WTC11 (cell line): ENCODE measurements around the gene SPP1. TPM values are rescaled to one million over a fixed set of nuclear protein-coding genes. Genes with fewer than 3 reads are reported as not detected.

Source experiments
- ATAC-seq: fragments of 200-7000 bp; cut with Tn5 transposase; 2 replicates; pipeline ENCODE4 v1.10.0; 2021; ENCODE audit warnings: mild to moderate bottlenecking, moderate library complexity
- CTCF ChIA-PET: fragments of 300-600 bp; sonication (Branson Sonifier 250); formaldehyde crosslinking; loops from one replicate; lab custom pipeline; 2021; ENCODE audit warnings: antibody characterized with exemption; lab: Charles Lee
- POLR2A ChIA-PET: fragments of 350-600 bp; sonication (Branson Sonifier 250); formaldehyde crosslinking; loops from one replicate; lab custom pipeline; 2021; ENCODE audit warnings: antibody characterized with exemption; lab: Charles Lee
- DNase-seq: peaks from one replicate; pipeline ENCODE4 v3.0.0; 2021; ENCODE audit warnings: low spot score
- H3K27ac Mint-ChIP-seq: 2 replicates; pipeline ENCODE4 v1.8.0; 2021; ENCODE audit warnings: mixed read lengths
- H3K27me3 Mint-ChIP-seq: 2 replicates; pipeline ENCODE4 v1.8.0; 2021; ENCODE audit warnings: low read depth, mild to moderate bottlenecking, moderate library complexity, mixed read lengths
- H3K36me3 Mint-ChIP-seq: 2 replicates; pipeline ENCODE4 v1.8.0; 2021; ENCODE audit warnings: mixed read lengths
- H3K4me1 Mint-ChIP-seq: 2 replicates; pipeline ENCODE4 v1.8.0; 2022; ENCODE audit warnings: mixed read lengths
- H3K4me3 Mint-ChIP-seq: 2 replicates; pipeline ENCODE4 v1.8.0; 2021; ENCODE audit warnings: mild to moderate bottlenecking, moderate library complexity, mixed read lengths
- H3K9me3 Mint-ChIP-seq: 2 replicates; pipeline ENCODE4 v1.8.0; 2021; ENCODE audit warnings: mixed read lengths
- ATF1 ChIP-seq: sonication (generic); formaldehyde crosslinking; IDR thresholded peaks from 2 replicates; pipeline ENCODE4 v1.8.1; 2023; ENCODE audit warnings: mild to moderate bottlenecking, moderate library complexity, missing genetic modification reagents
- FOXK1 ChIP-seq: sonication (generic); formaldehyde crosslinking; IDR thresholded peaks from 2 replicates; pipeline ENCODE4 v1.8.0; 2022; ENCODE audit warnings: mild to moderate bottlenecking, moderate library complexity, missing genetic modification reagents
- GRHL2 ChIP-seq: fragments of 250-450 bp; sonication (Bioruptor Pico); IDR thresholded peaks from 2 replicates; pipeline ENCODE4 v1.8.0; 2022; ENCODE audit warnings: mild to moderate bottlenecking, moderate library complexity; ENCODE audit not compliant: insufficient replicate concordance, severe bottlenecking
- RELA ChIP-seq: sonication (generic); formaldehyde crosslinking; IDR thresholded peaks from 2 replicates; pipeline ENCODE4 v1.8.1; 2022; ENCODE audit warnings: missing genetic modification reagents, mild to moderate bottlenecking, borderline replicate concordance
- ZNF121 ChIP-seq: sonication (generic); formaldehyde crosslinking; IDR thresholded peaks from 2 replicates; pipeline ENCODE4 v1.8.0; 2023; ENCODE audit warnings: missing genetic modification reagents
- ZNF317 ChIP-seq: sonication (generic); formaldehyde crosslinking; IDR thresholded peaks from 2 replicates; pipeline ENCODE4 v1.8.1; 2023; ENCODE audit warnings: low read depth, mild to moderate bottlenecking, moderate library complexity, missing genetic modification reagents, borderline replicate concordance
- ZNF423 ChIP-seq: fragments of 250-450 bp; sonication (Bioruptor Pico); IDR thresholded peaks from 2 replicates; pipeline ENCODE4 v2.1.2; 2022; ENCODE audit warnings: mild to moderate bottlenecking, moderate library complexity
- total RNA-seq: library from RNA; stranded (reverse); gene quantifications from 3 replicates; pipeline ENCODE4 v1.2.3, GENCODE V29; 2021
- TF ChIP-seq, protein P1 (sequence below): sonication (generic); formaldehyde crosslinking; conservative IDR thresholded peaks from 2 replicates; pipeline ENCODE4 v1.8.1; 2022; ENCODE audit warnings: mild to moderate bottlenecking, missing genetic modification reagents
- TF ChIP-seq, protein P2 (sequence below): fragments of 250-450 bp; sonication (Bioruptor Pico); conservative IDR thresholded peaks from 2 replicates; pipeline ENCODE4 v1.9.0; 2021; ENCODE audit warnings: mild to moderate bottlenecking
- TF ChIP-seq, protein P3 (sequence below): sonication (generic); formaldehyde crosslinking; IDR thresholded peaks from 2 replicates; pipeline ENCODE4 v1.8.1; 2023; ENCODE audit warnings: mild to moderate bottlenecking, missing genetic modification reagents, moderate library complexity
- TF ChIP-seq, protein P4 (sequence below): fragments of 200-600 bp; IDR thresholded peaks from 2 replicates; pipeline ENCODE4 v1.8.0; 2022; ENCODE audit warnings: antibody characterized with exemption
- TF ChIP-seq, protein P5 (sequence below): fragments of 250-450 bp; sonication (Bioruptor Pico); IDR thresholded peaks from 2 replicates; pipeline ENCODE4 v1.9.0; 2021; ENCODE audit warnings: mild to moderate bottlenecking, borderline replicate concordance
- TF ChIP-seq, protein P6 (sequence below): sonication (generic); formaldehyde crosslinking; IDR thresholded peaks from 2 replicates; pipeline ENCODE4 v1.8.0; 2023; ENCODE audit warnings: mild to moderate bottlenecking, missing genetic modification reagents
- TF ChIP-seq, protein P7 (sequence below): sonication (generic); formaldehyde crosslinking; IDR thresholded peaks from 2 replicates; pipeline ENCODE4 v1.8.1; 2022; ENCODE audit warnings: low read depth, missing genetic modification reagents, borderline replicate concordance
- TF ChIP-seq, protein P8 (sequence below): sonication (generic); formaldehyde crosslinking; IDR thresholded peaks from 2 replicates; pipeline ENCODE4 v1.8.1; 2022; ENCODE audit warnings: mild to moderate bottlenecking, moderate library complexity, missing genetic modification reagents

SPP1 gene
- total RNA-seq, 1 experiment from 2014 or later, result 56.6 TPM

DNA sequence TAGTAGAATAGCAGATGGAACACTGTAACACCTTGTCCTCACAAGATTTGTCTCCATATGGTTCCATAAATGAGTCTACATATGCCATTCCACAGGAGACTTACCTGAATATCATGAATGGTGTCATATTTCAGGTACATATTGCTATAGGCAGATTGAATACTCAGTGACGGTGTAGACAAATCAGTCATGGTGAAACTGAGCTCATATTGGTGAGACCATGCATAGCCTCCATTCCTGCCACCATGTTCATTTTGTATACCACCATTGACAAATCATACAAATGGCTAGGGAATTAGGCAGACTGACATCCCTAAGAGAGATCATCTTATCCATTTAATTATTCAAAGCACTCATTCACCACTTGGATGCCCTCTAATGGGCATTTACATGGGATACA, 38.0 kb upstream of the SPP1 start (continued):
- TF ChIP-seq, protein P1, sequence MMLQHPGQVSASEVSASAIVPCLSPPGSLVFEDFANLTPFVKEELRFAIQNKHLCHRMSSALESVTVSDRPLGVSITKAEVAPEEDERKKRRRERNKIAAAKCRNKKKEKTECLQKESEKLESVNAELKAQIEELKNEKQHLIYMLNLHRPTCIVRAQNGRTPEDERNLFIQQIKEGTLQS (CRISPR knock-in tag), result no peak

DNA sequence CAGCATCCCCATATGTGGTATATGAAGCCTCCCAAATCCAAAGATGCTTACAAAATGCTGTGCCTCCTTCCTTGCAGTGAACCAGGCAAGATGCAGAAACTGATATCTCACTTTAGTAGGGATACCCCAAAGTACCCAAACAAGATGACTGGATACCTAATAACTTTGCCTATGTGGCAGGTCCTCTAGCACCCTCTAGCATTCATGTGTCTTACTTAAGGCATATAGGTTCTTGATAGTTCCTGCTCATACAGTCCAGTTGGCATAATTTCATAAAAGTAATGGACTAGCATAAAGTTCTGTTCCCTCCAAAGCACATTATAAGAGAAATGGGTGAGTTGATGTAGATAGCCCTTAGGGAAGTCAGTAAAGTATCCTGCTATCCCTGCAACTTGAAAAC, 36.8 kb upstream of the SPP1 start:
- TF ChIP-seq FOXK1 (CRISPR knock-in tag) (no peak), ZNF121 (no peak), ZNF317 (CRISPR knock-in tag) (no peak), RELA (no peak)
- TF ChIP-seq, protein P2, sequence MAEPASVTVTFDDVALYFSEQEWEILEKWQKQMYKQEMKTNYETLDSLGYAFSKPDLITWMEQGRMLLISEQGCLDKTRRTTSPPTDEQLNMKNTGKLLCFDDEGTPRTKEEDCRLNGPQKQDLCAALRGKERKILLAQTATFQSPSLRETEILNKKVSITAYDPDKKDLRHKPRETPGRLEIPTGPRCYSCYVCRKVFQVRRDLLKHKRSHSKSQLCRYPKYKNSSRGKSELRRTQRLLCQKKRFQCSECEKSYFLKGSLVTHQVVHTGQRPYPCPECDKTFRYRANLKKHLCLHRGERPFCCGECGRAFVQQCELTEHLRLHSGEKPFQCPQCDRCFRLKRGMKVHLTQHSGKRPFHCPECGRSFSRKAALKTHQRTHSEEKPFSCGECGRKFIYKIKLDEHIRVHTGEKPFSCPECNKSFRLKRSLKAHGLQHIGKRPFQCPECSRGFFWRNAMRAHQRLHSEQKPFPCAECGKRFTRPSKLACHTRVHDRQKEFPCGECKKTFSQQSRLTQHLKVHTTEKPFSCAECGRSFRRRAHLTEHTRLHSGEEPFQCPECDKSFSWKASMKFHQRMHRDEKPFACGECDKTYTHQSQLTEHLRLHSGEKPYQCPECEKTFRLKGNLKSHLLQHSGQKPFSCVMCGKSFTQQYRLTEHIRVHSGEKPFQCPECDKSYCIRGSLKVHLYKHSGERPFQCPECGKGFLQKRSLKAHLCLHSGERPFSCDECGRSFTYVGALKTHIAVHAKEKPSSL (CRISPR knock-in tag), result no peak
- TF ChIP-seq, protein P3, sequence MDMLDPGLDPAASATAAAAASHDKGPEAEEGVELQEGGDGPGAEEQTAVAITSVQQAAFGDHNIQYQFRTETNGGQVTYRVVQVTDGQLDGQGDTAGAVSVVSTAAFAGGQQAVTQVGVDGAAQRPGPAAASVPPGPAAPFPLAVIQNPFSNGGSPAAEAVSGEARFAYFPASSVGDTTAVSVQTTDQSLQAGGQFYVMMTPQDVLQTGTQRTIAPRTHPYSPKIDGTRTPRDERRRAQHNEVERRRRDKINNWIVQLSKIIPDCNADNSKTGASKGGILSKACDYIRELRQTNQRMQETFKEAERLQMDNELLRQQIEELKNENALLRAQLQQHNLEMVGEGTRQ, result no peak
- TF ChIP-seq, protein P4, sequence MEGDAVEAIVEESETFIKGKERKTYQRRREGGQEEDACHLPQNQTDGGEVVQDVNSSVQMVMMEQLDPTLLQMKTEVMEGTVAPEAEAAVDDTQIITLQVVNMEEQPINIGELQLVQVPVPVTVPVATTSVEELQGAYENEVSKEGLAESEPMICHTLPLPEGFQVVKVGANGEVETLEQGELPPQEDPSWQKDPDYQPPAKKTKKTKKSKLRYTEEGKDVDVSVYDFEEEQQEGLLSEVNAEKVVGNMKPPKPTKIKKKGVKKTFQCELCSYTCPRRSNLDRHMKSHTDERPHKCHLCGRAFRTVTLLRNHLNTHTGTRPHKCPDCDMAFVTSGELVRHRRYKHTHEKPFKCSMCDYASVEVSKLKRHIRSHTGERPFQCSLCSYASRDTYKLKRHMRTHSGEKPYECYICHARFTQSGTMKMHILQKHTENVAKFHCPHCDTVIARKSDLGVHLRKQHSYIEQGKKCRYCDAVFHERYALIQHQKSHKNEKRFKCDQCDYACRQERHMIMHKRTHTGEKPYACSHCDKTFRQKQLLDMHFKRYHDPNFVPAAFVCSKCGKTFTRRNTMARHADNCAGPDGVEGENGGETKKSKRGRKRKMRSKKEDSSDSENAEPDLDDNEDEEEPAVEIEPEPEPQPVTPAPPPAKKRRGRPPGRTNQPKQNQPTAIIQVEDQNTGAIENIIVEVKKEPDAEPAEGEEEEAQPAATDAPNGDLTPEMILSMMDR, result no peak
- H3K4me1 Mint-ChIP-seq, result peaks cover 41% of the 10 kb centered on the region
- no peak overlapping the region for H3K27ac Mint-ChIP-seq
- peaks cover 13% of the 10 kb centered on the region for H3K9me3 Mint-ChIP-seq
- H3K4me3 Mint-ChIP-seq, result no peak overlapping the region
- H3K27me3 Mint-ChIP-seq, result peaks cover 10% of the 10 kb centered on the region
- peaks cover 41% of the 10 kb centered on the region for H3K36me3 Mint-ChIP-seq
- DNase-seq (no peak), ATAC-seq (no peak)
- POLR2A ChIA-PET, result interaction anchor here (1.6 kb wide), 1 partner anchor 12 kb away, joined by 9 read pairs; no protein-coding TSS in a partner anchor
- CTCF ChIA-PET, result interaction anchor here (1.4 kb wide), 1 partner anchor 35 kb away, joined by 4 read pairs; no protein-coding TSS in a partner anchor

DNA sequence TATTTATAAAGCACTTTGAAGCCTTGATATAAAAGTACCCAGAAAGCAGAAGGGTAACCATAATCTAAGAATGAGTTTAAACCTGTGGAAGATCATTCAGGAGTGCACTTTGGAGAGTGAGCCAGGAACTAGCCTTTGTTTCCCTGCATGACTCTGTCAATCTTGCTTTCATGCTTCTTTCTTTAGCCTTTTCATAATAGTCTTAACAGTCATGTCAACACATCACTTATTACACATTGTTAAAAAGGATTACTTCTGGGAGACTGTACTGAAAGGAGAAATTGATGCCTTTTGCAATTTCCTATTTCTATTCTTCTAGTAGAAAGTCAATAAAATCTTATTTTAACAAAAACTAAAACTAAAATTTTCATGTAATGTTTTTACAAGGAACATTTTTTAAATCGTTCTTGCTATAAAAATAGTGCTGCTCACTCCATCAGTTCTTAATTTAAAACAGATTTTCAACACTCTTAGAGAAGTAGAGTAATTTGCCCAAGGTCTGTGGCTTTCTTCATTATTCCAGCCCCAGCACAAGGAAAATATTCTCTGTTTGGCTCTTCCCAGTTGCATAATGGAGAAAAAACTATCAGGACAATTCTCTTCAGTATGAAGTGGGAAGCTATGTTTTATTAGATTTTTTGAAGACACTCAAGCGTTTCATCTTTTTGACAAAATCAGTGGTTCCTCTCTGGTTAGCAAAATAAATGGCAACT, 35.4 kb upstream of the SPP1 start:
- Mint-ChIP-seq H3K9me3 (peaks cover 13% of the 10 kb centered on the region), H3K36me3 (peaks cover 31% of the 10 kb centered on the region), H3K27me3 (peaks cover 10% of the 10 kb centered on the region), H3K4me1 (peaks cover 30% of the 10 kb centered on the region), H3K27ac (no peak overlapping the region), H3K4me3 (no peak overlapping the region)
- CTCF ChIA-PET, result no interaction called here
- no peak for ATAC-seq
- POLR2A ChIA-PET, result interaction anchor here (0.7 kb wide), 1 partner anchor 330 kb away, joined by 8 read pairs; no protein-coding TSS in a partner anchor
- DNase-seq, result no peak
- no peak for TF ChIP-seq ZNF423 (CRISPR knock-in tag)
- TF ChIP-seq, protein P5, sequence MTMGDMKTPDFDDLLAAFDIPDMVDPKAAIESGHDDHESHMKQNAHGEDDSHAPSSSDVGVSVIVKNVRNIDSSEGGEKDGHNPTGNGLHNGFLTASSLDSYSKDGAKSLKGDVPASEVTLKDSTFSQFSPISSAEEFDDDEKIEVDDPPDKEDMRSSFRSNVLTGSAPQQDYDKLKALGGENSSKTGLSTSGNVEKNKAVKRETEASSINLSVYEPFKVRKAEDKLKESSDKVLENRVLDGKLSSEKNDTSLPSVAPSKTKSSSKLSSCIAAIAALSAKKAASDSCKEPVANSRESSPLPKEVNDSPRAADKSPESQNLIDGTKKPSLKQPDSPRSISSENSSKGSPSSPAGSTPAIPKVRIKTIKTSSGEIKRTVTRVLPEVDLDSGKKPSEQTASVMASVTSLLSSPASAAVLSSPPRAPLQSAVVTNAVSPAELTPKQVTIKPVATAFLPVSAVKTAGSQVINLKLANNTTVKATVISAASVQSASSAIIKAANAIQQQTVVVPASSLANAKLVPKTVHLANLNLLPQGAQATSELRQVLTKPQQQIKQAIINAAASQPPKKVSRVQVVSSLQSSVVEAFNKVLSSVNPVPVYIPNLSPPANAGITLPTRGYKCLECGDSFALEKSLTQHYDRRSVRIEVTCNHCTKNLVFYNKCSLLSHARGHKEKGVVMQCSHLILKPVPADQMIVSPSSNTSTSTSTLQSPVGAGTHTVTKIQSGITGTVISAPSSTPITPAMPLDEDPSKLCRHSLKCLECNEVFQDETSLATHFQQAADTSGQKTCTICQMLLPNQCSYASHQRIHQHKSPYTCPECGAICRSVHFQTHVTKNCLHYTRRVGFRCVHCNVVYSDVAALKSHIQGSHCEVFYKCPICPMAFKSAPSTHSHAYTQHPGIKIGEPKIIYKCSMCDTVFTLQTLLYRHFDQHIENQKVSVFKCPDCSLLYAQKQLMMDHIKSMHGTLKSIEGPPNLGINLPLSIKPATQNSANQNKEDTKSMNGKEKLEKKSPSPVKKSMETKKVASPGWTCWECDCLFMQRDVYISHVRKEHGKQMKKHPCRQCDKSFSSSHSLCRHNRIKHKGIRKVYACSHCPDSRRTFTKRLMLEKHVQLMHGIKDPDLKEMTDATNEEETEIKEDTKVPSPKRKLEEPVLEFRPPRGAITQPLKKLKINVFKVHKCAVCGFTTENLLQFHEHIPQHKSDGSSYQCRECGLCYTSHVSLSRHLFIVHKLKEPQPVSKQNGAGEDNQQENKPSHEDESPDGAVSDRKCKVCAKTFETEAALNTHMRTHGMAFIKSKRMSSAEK (CRISPR knock-in tag), result no peak
- no peak for TF ChIP-seq ATF1 (CRISPR knock-in tag)
- no peak for TF ChIP-seq GRHL2 (CRISPR knock-in tag)
- no peak for TF ChIP-seq RELA
- TF ChIP-seq, protein P6, sequence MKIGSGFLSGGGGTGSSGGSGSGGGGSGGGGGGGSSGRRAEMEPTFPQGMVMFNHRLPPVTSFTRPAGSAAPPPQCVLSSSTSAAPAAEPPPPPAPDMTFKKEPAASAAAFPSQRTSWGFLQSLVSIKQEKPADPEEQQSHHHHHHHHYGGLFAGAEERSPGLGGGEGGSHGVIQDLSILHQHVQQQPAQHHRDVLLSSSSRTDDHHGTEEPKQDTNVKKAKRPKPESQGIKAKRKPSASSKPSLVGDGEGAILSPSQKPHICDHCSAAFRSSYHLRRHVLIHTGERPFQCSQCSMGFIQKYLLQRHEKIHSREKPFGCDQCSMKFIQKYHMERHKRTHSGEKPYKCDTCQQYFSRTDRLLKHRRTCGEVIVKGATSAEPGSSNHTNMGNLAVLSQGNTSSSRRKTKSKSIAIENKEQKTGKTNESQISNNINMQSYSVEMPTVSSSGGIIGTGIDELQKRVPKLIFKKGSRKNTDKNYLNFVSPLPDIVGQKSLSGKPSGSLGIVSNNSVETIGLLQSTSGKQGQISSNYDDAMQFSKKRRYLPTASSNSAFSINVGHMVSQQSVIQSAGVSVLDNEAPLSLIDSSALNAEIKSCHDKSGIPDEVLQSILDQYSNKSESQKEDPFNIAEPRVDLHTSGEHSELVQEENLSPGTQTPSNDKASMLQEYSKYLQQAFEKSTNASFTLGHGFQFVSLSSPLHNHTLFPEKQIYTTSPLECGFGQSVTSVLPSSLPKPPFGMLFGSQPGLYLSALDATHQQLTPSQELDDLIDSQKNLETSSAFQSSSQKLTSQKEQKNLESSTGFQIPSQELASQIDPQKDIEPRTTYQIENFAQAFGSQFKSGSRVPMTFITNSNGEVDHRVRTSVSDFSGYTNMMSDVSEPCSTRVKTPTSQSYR (CRISPR knock-in tag), result no peak
- TF ChIP-seq, protein P7, sequence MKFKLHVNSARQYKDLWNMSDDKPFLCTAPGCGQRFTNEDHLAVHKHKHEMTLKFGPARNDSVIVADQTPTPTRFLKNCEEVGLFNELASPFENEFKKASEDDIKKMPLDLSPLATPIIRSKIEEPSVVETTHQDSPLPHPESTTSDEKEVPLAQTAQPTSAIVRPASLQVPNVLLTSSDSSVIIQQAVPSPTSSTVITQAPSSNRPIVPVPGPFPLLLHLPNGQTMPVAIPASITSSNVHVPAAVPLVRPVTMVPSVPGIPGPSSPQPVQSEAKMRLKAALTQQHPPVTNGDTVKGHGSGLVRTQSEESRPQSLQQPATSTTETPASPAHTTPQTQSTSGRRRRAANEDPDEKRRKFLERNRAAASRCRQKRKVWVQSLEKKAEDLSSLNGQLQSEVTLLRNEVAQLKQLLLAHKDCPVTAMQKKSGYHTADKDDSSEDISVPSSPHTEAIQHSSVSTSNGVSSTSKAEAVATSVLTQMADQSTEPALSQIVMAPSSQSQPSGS, result no peak
- TF ChIP-seq, protein P8, sequence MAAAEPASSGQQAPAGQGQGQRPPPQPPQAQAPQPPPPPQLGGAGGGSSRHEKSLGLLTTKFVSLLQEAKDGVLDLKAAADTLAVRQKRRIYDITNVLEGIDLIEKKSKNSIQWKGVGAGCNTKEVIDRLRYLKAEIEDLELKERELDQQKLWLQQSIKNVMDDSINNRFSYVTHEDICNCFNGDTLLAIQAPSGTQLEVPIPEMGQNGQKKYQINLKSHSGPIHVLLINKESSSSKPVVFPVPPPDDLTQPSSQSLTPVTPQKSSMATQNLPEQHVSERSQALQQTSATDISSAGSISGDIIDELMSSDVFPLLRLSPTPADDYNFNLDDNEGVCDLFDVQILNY (CRISPR knock-in tag), result no peak
